Measurements from ENCODE around the gene ZNF263. TPM values are rescaled to one million over a fixed set of nuclear protein-coding genes. Genes with fewer than 3 reads are reported as not detected.
A peak's percentile ranks its signal among the peaks of the same experiment; 100 is the strongest.
"Not testable (repeated sequence)": the region's sequence is repeated elsewhere in the genome, so short reads cannot be mapped to it uniquely, and the experiment has no call there.

ZNF263 gene
- total RNA-seq, 1 experiment from 2014 or later = 31.4 TPM

DNA sequence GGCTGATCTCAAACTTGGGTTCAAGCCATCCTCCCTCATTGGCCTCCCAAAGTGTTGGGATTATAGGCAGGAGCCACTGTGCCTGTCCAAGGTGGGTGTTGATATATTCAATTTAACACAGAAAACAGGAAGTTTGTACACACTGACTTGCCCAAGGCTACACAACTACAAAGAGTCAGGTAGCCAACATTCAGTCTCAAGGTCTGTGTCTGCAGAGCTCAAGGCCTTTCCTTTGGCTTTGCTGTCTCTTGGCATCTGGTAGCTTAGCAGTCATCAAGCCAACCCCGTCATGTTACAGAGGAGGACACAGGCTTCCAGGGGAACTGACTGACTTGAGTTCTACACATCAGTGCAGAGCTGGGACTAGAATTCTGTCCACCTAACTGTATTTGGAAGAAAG is 15.0 kb upstream of the ZNF263 start (continued):
- TF ChIP-seq CEBPB (IDR thresholded peaks at IDR 0.05; ENCODE audit: low read depth) = no peak

DNA sequence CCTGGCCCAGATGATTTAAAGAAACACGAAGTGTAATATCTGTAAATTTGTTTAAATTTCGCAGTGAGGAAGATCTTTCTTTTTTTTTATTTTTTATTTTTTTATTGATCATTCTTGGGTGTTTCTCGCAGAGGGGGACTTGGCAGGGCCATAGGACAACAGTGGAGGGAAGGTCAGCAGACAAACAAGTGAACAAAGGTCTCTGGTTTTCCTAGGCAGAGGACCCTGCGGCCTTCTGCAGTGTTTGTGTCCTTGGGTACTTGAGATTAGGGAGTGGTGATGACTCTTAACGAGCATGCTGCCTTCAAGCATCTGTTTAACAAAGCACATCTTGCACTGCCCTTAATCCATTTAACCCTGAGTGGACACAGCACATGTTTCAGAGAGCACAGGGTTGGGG is 12.6 kb upstream of the ZNF263 start:
- H3K9me2 ChIP-seq (ENCODE audit: insufficient read depth); H3K27me3 ChIP-seq (ENCODE audit: insufficient read depth, low read length); CTCF ChIA-PET; ATAC-seq; H3K79me2 ChIP-seq (ENCODE audit: insufficient read depth, low read length); H3K4me1 ChIP-seq (ENCODE audit: control insufficient read depth in 1 of 2, insufficient read depth in 2 of 2, low read length in 2 of 2); H2AFZ ChIP-seq (ENCODE audit: low read depth, low read length, poor library complexity, severe bottlenecking); H3K9ac ChIP-seq (ENCODE audit: low read length); H4K20me1 ChIP-seq (ENCODE audit: insufficient read depth); BruUV-seq (replicated peaks); RAD21 ChIA-PET (ENCODE audit: low non-redundant PET in 1 of 2, low total read pairs in 2 of 2, uncharacterized antibody in 2 of 2, unreplicated experiment in 2 of 2); H3K9me3 ChIP-seq (ENCODE audit: control insufficient read depth in 1 of 2, insufficient read depth in 1 of 2, low read depth in 1 of 2, low read length in 2 of 2); intact Hi-C loops (cut with micrococcal nuclease); POLR2A ChIA-PET; H3K4me2 ChIP-seq (ENCODE audit: low read length); DNase-seq (ENCODE audit: low read depth, low spot score); H3K36me3 ChIP-seq (ENCODE audit: control insufficient read depth in 1 of 2, insufficient read depth in 2 of 2, low read length in 2 of 2); H3K27ac ChIP-seq (ENCODE audit: low read depth, low read length); H3K4me3 ChIP-seq (replicated peaks in 1 of 2; ENCODE audit: low read depth in 1 of 2, low read length in 2 of 2): not testable (repeated sequence)

DNA sequence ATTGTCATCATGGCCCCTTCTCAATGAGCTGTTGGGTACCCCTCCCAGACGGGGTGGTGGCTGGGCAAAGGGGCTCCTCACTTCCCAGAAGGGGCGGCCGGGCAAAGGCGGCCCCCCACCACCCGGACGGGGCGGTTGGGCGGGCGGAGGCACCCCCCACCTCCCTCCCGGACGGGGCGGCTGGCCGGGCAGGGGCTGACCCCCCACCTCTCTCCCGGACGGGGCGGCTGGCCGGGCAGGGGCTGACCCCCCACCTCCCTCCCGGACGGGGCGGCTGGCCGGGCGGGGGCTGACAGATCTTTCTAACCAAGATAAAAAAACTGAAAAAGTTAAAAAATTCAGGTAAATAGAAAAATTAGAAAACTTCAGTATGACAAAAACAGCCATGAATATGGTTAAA is 12.0 kb upstream of the ZNF263 start:
- H3K79me2 ChIP-seq (ENCODE audit: insufficient read depth, low read length); H4K20me1 ChIP-seq (ENCODE audit: insufficient read depth); ATAC-seq; H3K4me1 ChIP-seq (ENCODE audit: control insufficient read depth in 1 of 2, insufficient read depth in 2 of 2, low read length in 2 of 2); POLR2A ChIA-PET; H3K9me2 ChIP-seq (ENCODE audit: insufficient read depth); BruUV-seq (replicated peaks); H2AFZ ChIP-seq (ENCODE audit: low read depth, low read length, poor library complexity, severe bottlenecking); H3K9ac ChIP-seq (ENCODE audit: low read length); H3K9me3 ChIP-seq (ENCODE audit: control insufficient read depth in 1 of 2, insufficient read depth in 1 of 2, low read depth in 1 of 2, low read length in 2 of 2); H3K27ac ChIP-seq (ENCODE audit: low read depth, low read length); H3K36me3 ChIP-seq (ENCODE audit: control insufficient read depth in 1 of 2, insufficient read depth in 2 of 2, low read length in 2 of 2); H3K27me3 ChIP-seq (ENCODE audit: insufficient read depth, low read length); H3K4me3 ChIP-seq (replicated peaks in 1 of 2; ENCODE audit: low read depth in 1 of 2, low read length in 2 of 2); RAD21 ChIA-PET (ENCODE audit: low non-redundant PET in 1 of 2, low total read pairs in 2 of 2, uncharacterized antibody in 2 of 2, unreplicated experiment in 2 of 2); DNase-seq (ENCODE audit: low read depth, low spot score); H3K4me2 ChIP-seq (ENCODE audit: low read length); CTCF ChIA-PET; intact Hi-C loops (cut with micrococcal nuclease): not testable (repeated sequence)

DNA sequence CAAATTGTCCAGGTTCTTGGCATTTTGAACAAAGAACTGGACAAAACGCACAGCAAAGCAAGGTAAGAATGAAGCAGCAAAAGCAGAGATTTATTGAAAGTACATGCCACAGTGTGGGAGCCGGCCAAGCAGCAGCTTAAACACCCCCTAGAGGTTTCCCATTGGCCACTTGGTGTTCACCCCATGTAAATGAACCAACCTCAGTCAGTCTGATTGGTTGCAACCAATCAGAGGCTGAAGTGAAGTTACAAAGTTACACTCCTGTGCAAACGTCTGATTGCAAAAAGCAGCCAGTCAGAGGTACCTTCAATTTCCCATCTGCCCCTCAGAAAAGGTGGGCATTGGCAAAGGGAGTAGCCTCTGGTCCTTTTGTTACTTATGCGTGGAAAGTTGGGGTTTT is 8.8 kb upstream of the ZNF263 start:
- Histone ChIP-seq H3K9me2 (ENCODE audit: insufficient read depth) (no peaks in the 10 kb centered on the region), H3K4me3 (replicated peaks in 1 of 2; ENCODE audit: low read depth in 1 of 2, low read length in 2 of 2) (no peak overlapping the region), H4K20me1 (ENCODE audit: insufficient read depth) (no peaks in the 10 kb centered on the region), H3K27me3 (ENCODE audit: insufficient read depth, low read length) (peaks cover 12% of the 10 kb centered on the region; the same call in 1 of the 2 replicates), H3K9me3 (ENCODE audit: control insufficient read depth in 1 of 2, insufficient read depth in 1 of 2, low read depth in 1 of 2, low read length in 2 of 2) (no peaks in the 10 kb centered on the region), H3K4me2 (ENCODE audit: low read length) (no peak overlapping the region), H3K79me2 (ENCODE audit: insufficient read depth, low read length) (no peaks in the 10 kb centered on the region), H3K9ac (ENCODE audit: low read length) (no peak overlapping the region), H3K27ac (ENCODE audit: low read depth, low read length) (no peak overlapping the region), H2AFZ (ENCODE audit: low read depth, low read length, poor library complexity, severe bottlenecking) (no peak overlapping the region), H3K36me3 (ENCODE audit: control insufficient read depth in 1 of 2, insufficient read depth in 2 of 2, low read length in 2 of 2) (no peaks in the 10 kb centered on the region), H3K4me1 (ENCODE audit: control insufficient read depth in 1 of 2, insufficient read depth in 2 of 2, low read length in 2 of 2) (0 out of 4 replicates have a peak, but pooled peaks cover 0 to 2% of the 10 kb centered on the region in 2 experiments)
- ATAC-seq (peak; percentile 65), DNase-seq (ENCODE audit: low read depth, low spot score) (no peak)
- ChIA-PET POLR2A (no interaction called here), CTCF (no interaction called here), RAD21 (ENCODE audit: low non-redundant PET in 1 of 2, low total read pairs in 2 of 2, uncharacterized antibody in 2 of 2, unreplicated experiment in 2 of 2) (no interaction called here)
- no TSS peak for BruUV-seq (replicated peaks)
- intact Hi-C loops (cut with micrococcal nuclease) = no loop called here
- TF ChIP-seq SP1 (IDR thresholded peaks at IDR 0.05; ENCODE audit: low read depth) = no peak
- no peak for TF ChIP-seq SIN3A (IDR thresholded peaks at IDR 0.05; ENCODE audit: low read depth)
- no peak for TF ChIP-seq SRF (IDR thresholded peaks at IDR 0.05; ENCODE audit: low read depth)
- TF ChIP-seq RAD21 (IDR thresholded peaks at IDR 0.05; ENCODE audit: low read depth) = no peak
- TF ChIP-seq, protein P1, sequence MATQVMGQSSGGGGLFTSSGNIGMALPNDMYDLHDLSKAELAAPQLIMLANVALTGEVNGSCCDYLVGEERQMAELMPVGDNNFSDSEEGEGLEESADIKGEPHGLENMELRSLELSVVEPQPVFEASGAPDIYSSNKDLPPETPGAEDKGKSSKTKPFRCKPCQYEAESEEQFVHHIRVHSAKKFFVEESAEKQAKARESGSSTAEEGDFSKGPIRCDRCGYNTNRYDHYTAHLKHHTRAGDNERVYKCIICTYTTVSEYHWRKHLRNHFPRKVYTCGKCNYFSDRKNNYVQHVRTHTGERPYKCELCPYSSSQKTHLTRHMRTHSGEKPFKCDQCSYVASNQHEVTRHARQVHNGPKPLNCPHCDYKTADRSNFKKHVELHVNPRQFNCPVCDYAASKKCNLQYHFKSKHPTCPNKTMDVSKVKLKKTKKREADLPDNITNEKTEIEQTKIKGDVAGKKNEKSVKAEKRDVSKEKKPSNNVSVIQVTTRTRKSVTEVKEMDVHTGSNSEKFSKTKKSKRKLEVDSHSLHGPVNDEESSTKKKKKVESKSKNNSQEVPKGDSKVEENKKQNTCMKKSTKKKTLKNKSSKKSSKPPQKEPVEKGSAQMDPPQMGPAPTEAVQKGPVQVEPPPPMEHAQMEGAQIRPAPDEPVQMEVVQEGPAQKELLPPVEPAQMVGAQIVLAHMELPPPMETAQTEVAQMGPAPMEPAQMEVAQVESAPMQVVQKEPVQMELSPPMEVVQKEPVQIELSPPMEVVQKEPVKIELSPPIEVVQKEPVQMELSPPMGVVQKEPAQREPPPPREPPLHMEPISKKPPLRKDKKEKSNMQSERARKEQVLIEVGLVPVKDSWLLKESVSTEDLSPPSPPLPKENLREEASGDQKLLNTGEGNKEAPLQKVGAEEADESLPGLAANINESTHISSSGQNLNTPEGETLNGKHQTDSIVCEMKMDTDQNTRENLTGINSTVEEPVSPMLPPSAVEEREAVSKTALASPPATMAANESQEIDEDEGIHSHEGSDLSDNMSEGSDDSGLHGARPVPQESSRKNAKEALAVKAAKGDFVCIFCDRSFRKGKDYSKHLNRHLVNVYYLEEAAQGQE (IDR thresholded peaks at IDR 0.05; ENCODE audit: low read depth) = no peak
- no peak for TF ChIP-seq FOSL1 (IDR thresholded peaks at IDR 0.05; ENCODE audit: low read depth)
- TF ChIP-seq EZH2phosphoT487 (IDR thresholded peaks at IDR 0.05; ENCODE audit: borderline replicate concordance) = no peak
- no peak for TF ChIP-seq ZFX (IDR thresholded peaks at IDR 0.05)
- no peak for TF ChIP-seq TCF7L2 (IDR thresholded peaks at IDR 0.05; ENCODE audit: borderline replicate concordance, extremely low read depth, insufficient read depth, insufficient read length)
- TF ChIP-seq POLR2AphosphoS5 (IDR thresholded peaks at IDR 0.05; ENCODE audit: low read depth, low read length) = no peak
- no peak for TF ChIP-seq CEBPB (IDR thresholded peaks at IDR 0.05; ENCODE audit: low read depth)
